Central memory CD8-positive, alpha-beta T cell (primary cell): ENCODE results near the gene EHBP1L1.

ENCODE experiments used
- ATAC-seq: fragments of 150-1000 bp; cut with Tn5 transposase; replicated peaks from 2 replicates; pipeline ENCODE4 v1.10.0; 2022; ENCODE audit warnings: mild to moderate bottlenecking, moderate FRiP score, moderate number of reproducible peaks; ENCODE audit not compliant: poor library complexity, severe bottlenecking; ENCODE audit errors: extremely low read depth
- DNase-seq, 2 donors: peaks; one replicate each; pipeline ENCODE4 v3.0.0; 2021; ENCODE audit warnings: low spot score in 2 of 2
- H3K27ac Mint-ChIP-seq: one replicate; pipeline ENCODE4 v1.8.0; 2022; ENCODE audit warnings: low read depth, mild to moderate bottlenecking, moderate library complexity, mixed read lengths
- H3K27me3 Mint-ChIP-seq: one replicate; pipeline ENCODE4 v1.8.0; 2022; ENCODE audit warnings: mixed read lengths
- H3K36me3 Mint-ChIP-seq: one replicate; pipeline ENCODE4 v1.8.0; 2022; ENCODE audit warnings: mild to moderate bottlenecking, moderate library complexity, mixed read lengths; ENCODE audit not compliant: insufficient read depth
- H3K4me1 Mint-ChIP-seq: one replicate; pipeline ENCODE4 v1.8.0; 2022; ENCODE audit warnings: mixed read lengths
- H3K4me3 Mint-ChIP-seq: one replicate; pipeline ENCODE4 v1.8.0; 2022; ENCODE audit warnings: mild to moderate bottlenecking, moderate library complexity, mixed read lengths
- H3K9me3 Mint-ChIP-seq: one replicate; pipeline ENCODE4 v1.8.0; 2022; ENCODE audit warnings: mixed read lengths

Gene EHBP1L1

DNA sequence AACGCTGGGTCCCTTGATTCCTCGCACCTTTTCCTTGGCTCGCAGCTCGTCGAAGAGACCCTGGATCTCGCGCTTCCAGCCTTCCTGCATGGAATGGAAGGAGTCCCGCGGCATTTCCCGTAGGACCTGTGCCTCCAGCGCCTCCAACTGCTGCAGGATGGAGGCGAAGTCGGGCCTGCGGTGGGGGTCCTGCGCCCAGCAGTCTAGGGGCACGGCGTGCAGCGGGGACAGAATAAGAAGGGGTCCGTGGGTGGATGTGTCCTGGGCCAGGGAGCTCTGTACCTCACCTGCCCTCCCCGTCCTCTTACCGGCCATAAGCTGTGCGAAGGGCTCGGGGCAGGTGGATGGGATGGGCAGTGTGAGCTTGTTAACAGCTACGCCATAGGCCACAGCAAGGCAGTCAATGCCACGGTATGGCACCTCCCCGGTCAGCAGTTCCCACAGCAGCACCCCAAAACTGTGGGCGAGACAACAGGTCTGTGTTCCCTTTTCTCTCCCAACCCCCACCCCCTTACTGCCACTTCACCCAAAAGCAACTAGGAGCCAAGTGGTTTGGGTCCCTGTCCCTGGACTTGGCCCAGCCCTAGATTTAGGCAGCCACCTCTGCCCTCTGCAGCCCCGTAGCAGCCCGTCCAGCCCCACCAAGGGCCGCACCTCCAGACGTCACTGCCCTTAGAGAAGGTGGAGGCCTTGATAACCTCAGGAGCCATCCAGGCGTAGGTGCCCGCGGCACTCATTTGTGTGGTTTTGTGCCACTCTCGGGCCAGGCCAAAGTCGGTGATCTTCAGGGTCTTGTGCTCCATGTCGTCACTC is 32.0 kb downstream of the EHBP1L1 start:
- no peak for DNase-seq
- no peaks in the 10 kb centered on the region for H3K27me3 Mint-ChIP-seq
- peaks cover 37% of the 10 kb centered on the region for H3K4me1 Mint-ChIP-seq
- H3K9me3 Mint-ChIP-seq = no peaks in the 10 kb centered on the region
- no peak for ATAC-seq
- H3K27ac Mint-ChIP-seq = no peak overlapping the region
- no peak overlapping the region for H3K4me3 Mint-ChIP-seq
- peaks cover 14% of the 10 kb centered on the region for H3K36me3 Mint-ChIP-seq

DNA sequence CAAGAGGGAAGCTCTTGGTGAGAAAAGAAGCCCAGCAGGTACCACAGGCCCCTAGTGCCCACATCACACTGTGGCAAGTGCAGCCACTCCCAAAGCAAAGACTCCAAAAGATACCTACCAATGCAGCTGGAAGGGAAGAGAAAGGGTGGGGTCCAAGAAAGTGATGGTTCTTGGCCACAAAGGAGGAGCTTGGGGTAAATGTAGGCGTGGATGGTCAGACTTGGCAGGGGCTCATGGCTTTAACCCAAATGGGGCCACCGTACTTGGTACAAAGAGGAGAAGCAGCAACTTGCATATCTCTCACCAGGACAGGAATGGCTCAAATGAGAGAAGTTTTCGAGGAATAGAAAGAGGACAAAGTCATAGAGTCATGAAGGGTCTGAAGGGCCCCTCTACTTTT is 33.4 kb downstream of the EHBP1L1 start:
- H3K4me1 Mint-ChIP-seq = peaks cover 36% of the 10 kb centered on the region
- DNase-seq (no peak), ATAC-seq (no peak)
- H3K36me3 Mint-ChIP-seq = peaks cover 13% of the 10 kb centered on the region
- no peaks in the 10 kb centered on the region for H3K27me3 Mint-ChIP-seq
- H3K9me3 Mint-ChIP-seq = no peaks in the 10 kb centered on the region
- peak overlapping the region; percentile 44 for H3K4me3 Mint-ChIP-seq
- peak overlapping the region; percentile 33 for H3K27ac Mint-ChIP-seq

DNA sequence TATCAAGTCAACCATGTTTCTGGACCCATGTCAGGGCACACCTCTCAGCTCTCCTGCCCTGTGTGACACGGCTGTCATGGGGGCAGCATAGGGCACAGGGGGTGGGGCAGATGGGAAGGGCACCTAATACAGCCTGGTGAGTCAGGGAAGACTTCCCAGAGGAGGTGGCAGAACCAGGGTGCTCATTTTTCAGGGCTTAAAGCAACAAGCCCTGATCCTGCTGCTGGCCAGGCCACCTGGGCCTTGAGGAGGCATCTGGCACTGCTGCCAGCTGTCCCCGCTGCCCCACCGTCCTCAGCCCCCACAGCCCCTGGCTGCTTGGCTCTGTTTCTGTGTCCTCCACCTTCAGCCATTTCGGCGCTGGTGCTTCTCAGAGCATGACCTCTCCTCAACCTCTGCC is 33.8 kb downstream of the EHBP1L1 start:
- no peak for ATAC-seq
- Mint-ChIP-seq H3K9me3 (no peaks in the 10 kb centered on the region), H3K27me3 (no peaks in the 10 kb centered on the region), H3K4me1 (peaks cover 36% of the 10 kb centered on the region), H3K4me3 (peak overlapping the region; percentile 44), H3K36me3 (peaks cover 13% of the 10 kb centered on the region), H3K27ac (peak overlapping the region; percentile 87)
- DNase-seq = no peak

DNA sequence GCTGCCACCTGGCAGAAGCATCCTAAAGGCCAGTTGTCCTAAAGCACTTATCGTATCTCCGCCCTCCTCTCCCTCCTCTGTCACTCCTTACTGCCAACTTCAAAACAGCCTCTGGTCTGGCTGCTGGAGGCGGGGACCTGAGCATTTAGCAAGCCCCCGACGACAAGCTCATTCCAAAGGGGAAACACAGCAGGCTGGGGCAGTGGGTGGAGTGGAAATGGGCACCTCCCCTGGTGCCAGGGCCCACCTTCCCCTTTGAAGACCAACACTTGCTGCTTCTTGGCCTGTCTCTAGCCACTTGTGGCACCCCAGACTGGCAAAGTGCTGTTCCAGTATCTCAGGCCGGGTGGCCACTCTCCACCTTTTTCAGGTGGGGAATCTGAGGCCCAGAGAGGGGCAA is 34.6 kb downstream of the EHBP1L1 start:
- H3K9me3 Mint-ChIP-seq = no peaks in the 10 kb centered on the region
- peaks cover 19% of the 10 kb centered on the region for H3K36me3 Mint-ChIP-seq
- H3K4me3 Mint-ChIP-seq = peak overlapping the region; percentile 38
- no peaks in the 10 kb centered on the region for H3K27me3 Mint-ChIP-seq
- DNase-seq = no peak
- peaks cover 36% of the 10 kb centered on the region for H3K4me1 Mint-ChIP-seq
- no peak for ATAC-seq
- H3K27ac Mint-ChIP-seq = peak overlapping the region; percentile 87

DNA sequence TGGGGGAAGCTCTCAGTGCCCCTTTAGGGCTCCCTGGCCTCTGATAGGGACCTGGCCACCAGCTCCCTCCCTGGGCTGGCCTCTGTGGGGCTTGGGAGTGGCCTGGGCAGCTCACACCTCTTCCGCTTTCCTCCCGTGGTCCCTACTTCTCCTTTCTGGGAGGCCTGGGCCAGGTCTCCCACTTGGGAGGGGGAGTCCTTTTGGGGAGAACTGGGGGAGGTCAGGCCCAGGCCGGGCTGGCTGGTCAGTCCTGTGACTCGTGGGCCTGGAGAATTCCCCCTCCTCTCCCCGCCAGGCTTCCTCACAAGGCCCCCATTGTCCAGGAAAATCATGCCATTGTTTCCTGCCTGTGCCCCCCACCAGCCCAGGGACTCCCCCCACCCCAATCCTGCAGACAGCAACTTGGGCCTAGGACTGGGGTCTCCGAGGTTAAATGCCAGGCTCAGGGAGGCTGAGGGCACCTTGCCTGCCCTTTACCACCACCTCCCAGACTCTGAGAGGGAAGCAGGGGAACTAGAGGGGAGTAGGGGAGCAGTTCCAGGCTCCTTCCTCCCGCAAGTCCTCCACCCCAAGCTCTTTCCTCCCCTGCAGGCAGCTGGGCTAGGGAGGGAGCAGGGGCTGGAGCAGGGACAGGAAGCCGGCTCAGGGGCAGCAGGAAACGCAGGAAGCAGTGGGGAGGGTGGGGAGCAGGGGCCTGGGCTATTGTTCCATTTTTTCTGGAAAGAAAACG is 35.3 kb downstream of the EHBP1L1 start:
- ATAC-seq (no peak), DNase-seq (no peak)
- H3K9me3 Mint-ChIP-seq = no peaks in the 10 kb centered on the region
- H3K36me3 Mint-ChIP-seq = peaks cover 20% of the 10 kb centered on the region
- H3K27ac Mint-ChIP-seq = peak overlapping the region; percentile 85
- peak overlapping the region; percentile 38 for H3K4me3 Mint-ChIP-seq
- peaks cover 37% of the 10 kb centered on the region for H3K4me1 Mint-ChIP-seq
- no peaks in the 10 kb centered on the region for H3K27me3 Mint-ChIP-seq

DNA sequence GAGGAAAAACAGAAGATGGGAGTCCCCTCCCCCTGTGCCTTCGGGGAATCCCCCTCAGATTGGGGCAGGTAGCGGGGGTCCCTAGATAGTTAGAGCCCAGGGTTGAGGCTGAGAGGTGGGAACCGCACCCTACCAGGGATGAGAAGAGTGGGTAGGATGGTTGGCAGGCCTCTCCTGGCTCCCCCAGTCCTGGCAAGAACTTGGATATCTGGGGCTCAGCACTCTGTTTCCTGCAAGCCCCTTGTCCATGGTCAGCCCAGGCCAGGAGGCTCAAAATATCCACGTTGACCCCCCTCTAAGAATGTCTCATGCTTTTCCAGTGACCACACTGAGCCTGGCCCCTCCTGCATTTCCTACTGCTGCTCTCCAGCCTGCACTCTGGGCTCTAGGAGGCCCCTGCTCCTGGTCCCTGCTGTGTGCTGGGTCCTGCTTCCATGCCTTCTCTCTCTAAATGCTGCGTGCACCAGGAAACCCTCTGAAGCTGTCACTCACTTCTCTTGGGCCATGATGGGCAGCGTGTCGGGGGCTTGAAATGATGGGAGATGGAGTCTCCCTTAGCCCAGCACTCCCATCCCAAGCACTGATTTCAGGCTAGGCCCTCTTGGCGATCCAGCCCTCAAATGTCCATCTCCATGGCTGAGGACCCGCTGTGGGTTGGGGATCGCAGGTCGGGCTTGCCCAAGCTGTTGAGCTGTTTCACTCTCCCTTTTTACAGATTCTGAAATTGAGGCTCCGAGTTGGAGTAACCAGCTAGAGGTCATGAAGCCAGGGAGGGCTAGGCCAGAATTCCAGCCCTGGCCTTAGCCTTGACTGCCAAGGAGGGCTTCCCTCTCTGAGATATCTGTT is 36.1 kb downstream of the EHBP1L1 start:
- H3K36me3 Mint-ChIP-seq = peaks cover 22% of the 10 kb centered on the region
- peaks cover 45% of the 10 kb centered on the region for H3K4me1 Mint-ChIP-seq
- no peak for ATAC-seq
- no peaks in the 10 kb centered on the region for H3K27me3 Mint-ChIP-seq
- peak overlapping the region; percentile 85 for H3K27ac Mint-ChIP-seq
- no peaks in the 10 kb centered on the region for H3K9me3 Mint-ChIP-seq
- DNase-seq = no peak
- peak overlapping the region; percentile 96 for H3K4me3 Mint-ChIP-seq

DNA sequence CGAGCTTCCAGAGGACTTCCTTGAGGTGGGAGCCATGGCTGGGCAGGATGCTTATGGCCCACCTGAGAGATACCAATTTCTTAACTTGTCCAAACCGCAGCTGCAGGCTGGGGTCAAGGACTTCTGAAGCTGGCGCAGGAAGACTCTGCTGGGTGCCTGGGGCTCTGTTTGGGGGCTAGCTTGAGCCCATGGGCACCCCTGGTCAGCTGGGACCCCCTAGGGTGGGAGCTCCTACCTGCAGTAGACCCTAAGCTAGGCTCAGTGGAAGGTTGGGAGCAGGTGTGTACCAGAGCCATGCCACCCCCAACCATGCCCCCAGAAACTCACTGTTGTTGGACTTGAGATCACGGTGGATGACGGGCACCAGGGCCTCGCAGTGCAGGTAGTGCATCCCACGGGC is 36.8 kb downstream of the EHBP1L1 start:
- Mint-ChIP-seq H3K36me3 (peaks cover 24% of the 10 kb centered on the region), H3K4me3 (peak overlapping the region; percentile 96), H3K27me3 (no peaks in the 10 kb centered on the region), H3K9me3 (no peaks in the 10 kb centered on the region), H3K4me1 (peaks cover 46% of the 10 kb centered on the region), H3K27ac (peak overlapping the region; percentile 85)
- DNase-seq (no peak), ATAC-seq (no peak)

DNA sequence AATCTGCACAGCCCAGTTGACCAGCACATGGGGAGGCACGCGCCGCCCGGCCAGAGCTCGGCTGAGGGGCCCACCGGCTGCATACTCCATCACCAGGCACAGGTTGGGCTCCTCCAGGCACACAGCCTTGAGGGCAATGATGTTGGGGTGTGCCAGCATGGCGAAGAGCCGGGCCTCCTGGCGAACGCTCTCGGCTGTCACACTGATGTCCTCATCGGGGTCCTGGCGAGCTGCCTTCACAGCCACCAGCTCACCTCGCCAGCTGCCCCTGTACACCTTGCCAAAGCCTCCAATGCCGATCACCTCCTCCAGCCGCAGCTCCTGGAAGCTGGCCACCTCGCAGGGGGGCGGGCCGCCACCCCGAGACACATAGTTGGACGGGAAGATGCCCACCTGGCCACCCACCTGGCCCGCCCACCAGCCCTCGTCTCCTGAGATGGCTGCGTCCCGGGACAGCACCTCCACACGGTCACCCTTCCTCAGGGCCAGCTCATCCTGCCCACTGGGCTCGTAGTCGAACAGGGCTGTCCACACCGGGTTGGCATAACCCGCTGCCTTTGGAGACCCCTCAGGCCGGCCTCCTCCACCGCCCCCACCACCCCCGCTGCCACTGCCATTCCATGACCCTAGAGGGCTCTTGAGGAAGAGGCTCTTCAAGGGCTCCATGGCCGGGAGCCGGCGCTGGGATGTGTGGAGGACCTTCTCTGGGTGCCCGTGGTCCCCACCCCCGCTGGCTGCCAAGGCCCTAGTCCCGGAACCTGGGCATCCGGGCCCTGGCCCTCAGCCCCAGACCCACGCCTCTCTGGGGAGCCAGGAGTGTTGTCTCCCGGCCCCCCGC is 37.5 kb downstream of the EHBP1L1 start:
- Mint-ChIP-seq H3K36me3 (peaks cover 21% of the 10 kb centered on the region), H3K9me3 (no peaks in the 10 kb centered on the region), H3K4me3 (peak overlapping the region; percentile 96), H3K27ac (peak overlapping the region; percentile 85), H3K4me1 (peaks cover 46% of the 10 kb centered on the region), H3K27me3 (no peaks in the 10 kb centered on the region)
- DNase-seq = no peak
- ATAC-seq = no peak

DNA sequence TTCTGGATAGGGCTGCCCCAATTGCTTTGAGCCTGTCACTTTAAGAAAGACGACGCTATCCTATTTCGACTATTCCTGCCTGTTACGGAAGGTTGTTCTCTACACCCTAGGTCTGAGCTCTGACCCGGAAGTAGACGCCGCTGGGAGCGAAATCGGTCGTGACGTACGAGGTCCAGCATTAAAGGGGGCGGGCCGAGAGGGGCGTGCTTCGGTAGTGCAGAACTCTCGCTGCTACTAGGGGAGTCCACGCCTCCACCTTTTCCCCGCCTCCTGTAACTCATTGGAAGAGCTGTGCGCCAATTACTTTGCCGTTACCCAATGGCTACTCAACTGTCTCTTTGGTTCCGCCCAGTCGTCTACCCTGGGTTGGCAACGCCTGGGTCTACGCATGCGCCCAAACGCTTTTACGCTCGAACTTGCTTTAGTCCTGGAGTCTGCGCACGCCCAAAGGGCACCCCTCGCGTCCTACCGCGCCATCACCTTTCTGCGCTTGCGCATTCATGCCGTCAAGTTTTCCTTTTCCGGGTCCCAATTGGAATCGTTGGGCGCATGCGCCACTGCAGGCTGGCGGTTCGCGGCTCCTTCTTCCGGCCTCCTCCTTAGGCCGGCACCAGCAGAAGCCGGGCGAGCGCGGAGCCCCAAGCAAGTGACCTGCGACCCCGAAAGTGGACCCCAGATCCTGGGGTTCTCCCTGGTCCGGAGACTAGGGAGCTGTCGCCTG is 39.5 kb downstream of the EHBP1L1 start, which contains the start of gene PCNX3:
Gene PCNX3 (plus strand): TSS at position 548 of the 721 bp plus-strand sequence. CDS start 536 bp downstream, outside the sequence.
- Mint-ChIP-seq H3K27ac (peak within 1 kb of the TSS; percentile 85), H3K9me3 (no peaks in the 10 kb centered on the region), H3K27me3 (no peaks in the 10 kb centered on the region), H3K36me3 (peaks cover 21% of the 10 kb centered on the region), H3K4me1 (peaks cover 32% of the 10 kb centered on the region), H3K4me3 (peak within 1 kb of the TSS; percentile 96)
- peak; percentile 89 for ATAC-seq
- peak; percentile 98 to 100 for DNase-seq

DNA sequence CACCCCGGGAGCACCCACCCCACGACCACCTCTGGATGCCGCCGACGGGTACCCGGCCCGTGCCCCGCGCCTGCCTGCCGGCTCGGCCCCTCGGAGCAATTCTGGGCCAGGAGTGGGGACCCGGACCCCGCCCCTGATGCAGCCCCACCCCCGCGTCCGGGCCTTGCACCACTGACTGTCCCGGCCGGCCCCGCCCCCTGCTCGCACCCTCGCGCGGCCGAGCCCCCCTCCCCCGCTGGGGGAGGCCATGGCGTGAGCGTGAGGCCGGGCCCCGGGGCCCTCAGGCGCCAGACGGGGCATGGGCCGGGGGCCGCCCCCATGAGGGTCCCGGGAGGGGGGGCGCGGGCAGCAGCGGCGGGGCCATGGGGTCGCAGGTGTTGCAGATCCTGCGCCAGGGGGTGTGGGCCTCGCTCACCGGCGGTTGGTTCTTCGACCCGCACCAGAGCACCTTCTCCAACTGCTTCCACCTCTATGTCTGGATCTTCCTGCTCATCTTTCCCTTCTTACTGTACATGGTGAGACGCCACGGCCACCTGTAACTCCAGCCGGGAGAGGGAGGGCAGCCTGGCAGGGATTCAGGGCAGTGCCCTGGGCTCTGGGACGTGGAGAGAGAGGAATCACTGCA is 40.2 kb downstream of the EHBP1L1 start:
- ATAC-seq = no peak
- Mint-ChIP-seq H3K36me3 (peaks cover 24% of the 10 kb centered on the region), H3K27me3 (no peaks in the 10 kb centered on the region), H3K9me3 (no peaks in the 10 kb centered on the region), H3K27ac (peak overlapping the region; percentile 85), H3K4me1 (peaks cover 26% of the 10 kb centered on the region), H3K4me3 (peak overlapping the region; percentile 96)
- DNase-seq = no peak

DNA sequence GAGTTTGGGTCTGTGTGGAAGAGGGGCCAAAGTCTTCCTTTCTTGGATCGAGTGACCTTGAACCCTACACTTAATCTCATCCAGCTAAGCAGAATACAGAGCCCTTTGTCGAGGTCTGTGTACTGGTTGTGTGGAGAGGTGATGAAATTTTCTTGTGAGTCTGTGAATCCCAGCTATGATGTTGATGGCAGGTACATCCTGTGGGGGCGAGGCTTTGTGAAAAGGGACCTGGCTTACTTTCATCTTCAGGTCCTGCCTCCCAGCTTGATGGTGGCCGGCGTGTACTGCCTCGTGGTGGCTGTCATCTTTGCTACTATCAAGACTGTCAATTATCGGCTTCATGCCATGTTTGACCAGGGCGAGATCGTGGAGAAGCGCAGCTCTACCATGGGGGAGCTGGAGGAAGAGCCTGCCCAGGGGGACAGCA is 40.7 kb downstream of the EHBP1L1 start:
- Mint-ChIP-seq H3K4me1 (peaks cover 27% of the 10 kb centered on the region), H3K4me3 (peak overlapping the region; percentile 96), H3K36me3 (peaks cover 26% of the 10 kb centered on the region), H3K9me3 (no peaks in the 10 kb centered on the region), H3K27ac (peak overlapping the region; percentile 77), H3K27me3 (no peaks in the 10 kb centered on the region)
- ATAC-seq = no peak
- DNase-seq = no peak
